MCF 10A (cell line): Measurements from ENCODE around the gene HDAC11. TPM values are rescaled to one million over a fixed set of nuclear protein-coding genes. Genes with fewer than 3 reads are reported as not detected.
A peak's percentile ranks its signal among the peaks of the same experiment; 100 is the strongest.

Experiments
- BruUV-seq: library from RNA; stranded (reverse); fragments of 400-500 nt; replicated peaks from 2 replicates; lab custom pipeline; 2021; lab: Mats Ljungman, UMichigan
- CTCF ChIA-PET: fragments of 300-600 bp; sonication (Branson Sonifier 250); formaldehyde crosslinking; extraction: SDS; loops from one replicate; lab custom pipeline; 2021; ENCODE audit warnings: antibody characterized with exemption, inconsistent platforms; lab: Yijun Ruan, JAX
- POLR2A ChIA-PET: fragments of 300-600, 350-650 bp; sonication (Branson Sonifier 250); formaldehyde crosslinking; extraction: SDS; loops from one replicate; lab custom pipeline; 2020; ENCODE audit warnings: antibody characterized with exemption, inconsistent platforms; lab: Yijun Ruan, JAX
- DNase-seq: peaks from one replicate; pipeline ENCODE4 v3.0.0-alpha.2; 2018; ENCODE audit not compliant: unreplicated experiment
- H3K27ac Mint-ChIP-seq: one replicate; pipeline ENCODE4 v1.8.0; 2022; ENCODE audit warnings: mild to moderate bottlenecking, low read depth, mixed read lengths; ENCODE audit not compliant: unreplicated experiment
- H3K27me3 Mint-ChIP-seq: one replicate; pipeline ENCODE4 v1.8.0; 2022; ENCODE audit warnings: mixed read lengths; ENCODE audit not compliant: insufficient read depth, unreplicated experiment
- H3K36me3 Mint-ChIP-seq: one replicate; pipeline ENCODE4 v1.8.0; 2022; ENCODE audit warnings: mild to moderate bottlenecking, moderate library complexity, mixed read lengths; ENCODE audit not compliant: insufficient read depth, unreplicated experiment
- H3K4me1 Mint-ChIP-seq: one replicate; pipeline ENCODE4 v1.8.0; 2022; ENCODE audit warnings: mixed read lengths; ENCODE audit not compliant: insufficient read depth, unreplicated experiment
- H3K4me3 Mint-ChIP-seq: one replicate; pipeline ENCODE4 v1.8.0; 2022; ENCODE audit warnings: mild to moderate bottlenecking, moderate library complexity, mixed read lengths; ENCODE audit not compliant: unreplicated experiment
- H3K9me3 Mint-ChIP-seq: one replicate; pipeline ENCODE4 v1.8.0; 2022; ENCODE audit warnings: mixed read lengths; ENCODE audit not compliant: unreplicated experiment
- intact Hi-C: fragments of 100-400 bp; cut with micrococcal nuclease; formaldehyde crosslinking; loops from 2 replicates; pipeline ENCODE4 v1.14.1; 2022
- total RNA-seq: library from RNA; stranded (reverse); gene quantifications from 2 replicates; pipeline ENCODE4 v1.2.3, GENCODE V29; 2022
- TF ChIP-seq, protein P1 (sequence below): fragments of 200-600 bp; IDR thresholded peaks from one replicate; pipeline ENCODE4 v1.8.0; 2022; ENCODE audit warnings: antibody characterized with exemption, mild to moderate bottlenecking; ENCODE audit not compliant: unreplicated experiment

The HDAC11 gene
- total RNA-seq, 1 experiment from 2014 or later, result 8.7 TPM

DNA sequence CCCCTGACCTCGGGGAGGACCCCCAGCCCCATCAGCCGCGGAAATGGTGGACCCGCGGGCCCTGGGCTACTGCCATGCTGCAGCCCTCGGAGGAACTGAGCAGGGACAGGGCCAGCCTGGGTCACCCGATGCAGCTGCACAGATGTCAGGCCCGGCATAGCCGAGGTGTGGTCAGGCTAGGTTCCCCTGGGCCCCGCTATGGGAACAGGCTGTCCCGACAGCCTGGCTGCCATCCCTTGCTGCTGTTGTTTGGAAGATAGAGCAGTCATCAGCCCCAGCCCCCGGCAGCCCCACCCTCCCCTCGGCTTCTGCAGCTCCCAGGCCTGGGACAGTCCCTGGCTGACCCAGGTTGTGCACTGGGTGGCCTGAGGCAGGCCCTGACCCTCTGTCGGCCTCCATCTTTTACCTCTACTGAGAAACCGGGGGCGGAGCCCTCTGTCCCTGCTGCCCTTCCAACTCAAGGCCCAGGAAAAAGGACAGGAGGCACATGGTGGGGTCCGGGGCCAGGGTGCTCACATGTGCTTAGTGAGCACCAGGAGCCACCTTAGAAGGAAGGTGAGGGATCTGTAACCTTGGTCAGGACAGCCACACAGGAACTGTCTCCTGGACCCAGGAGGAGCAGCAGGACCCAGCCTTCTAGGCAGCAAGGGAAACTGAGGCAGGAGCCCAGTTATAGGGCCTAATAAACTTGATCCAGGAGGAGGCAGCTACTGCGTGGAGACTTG, 37.3 kb downstream of the HDAC11 start:
- CTCF ChIA-PET, result interaction anchor here (0.6 to 1.2 kb wide), 2 partner anchors 14 to 21 kb away, joined by 3 to 5 read pairs; no protein-coding TSS in a partner anchor
- no peak overlapping the region for H3K4me3 Mint-ChIP-seq
- no peaks in the 10 kb centered on the region for H3K36me3 Mint-ChIP-seq
- intact Hi-C loops, result no loop called here
- BruUV-seq, result no TSS peak
- no peaks in the 10 kb centered on the region for H3K27me3 Mint-ChIP-seq
- POLR2A ChIA-PET, result interaction anchor here (0.6 kb wide), 1 partner anchor 169 kb away, joined by 3 read pairs; no protein-coding TSS in a partner anchor
- peaks cover 7% of the 10 kb centered on the region for H3K9me3 Mint-ChIP-seq
- TF ChIP-seq, protein P1, sequence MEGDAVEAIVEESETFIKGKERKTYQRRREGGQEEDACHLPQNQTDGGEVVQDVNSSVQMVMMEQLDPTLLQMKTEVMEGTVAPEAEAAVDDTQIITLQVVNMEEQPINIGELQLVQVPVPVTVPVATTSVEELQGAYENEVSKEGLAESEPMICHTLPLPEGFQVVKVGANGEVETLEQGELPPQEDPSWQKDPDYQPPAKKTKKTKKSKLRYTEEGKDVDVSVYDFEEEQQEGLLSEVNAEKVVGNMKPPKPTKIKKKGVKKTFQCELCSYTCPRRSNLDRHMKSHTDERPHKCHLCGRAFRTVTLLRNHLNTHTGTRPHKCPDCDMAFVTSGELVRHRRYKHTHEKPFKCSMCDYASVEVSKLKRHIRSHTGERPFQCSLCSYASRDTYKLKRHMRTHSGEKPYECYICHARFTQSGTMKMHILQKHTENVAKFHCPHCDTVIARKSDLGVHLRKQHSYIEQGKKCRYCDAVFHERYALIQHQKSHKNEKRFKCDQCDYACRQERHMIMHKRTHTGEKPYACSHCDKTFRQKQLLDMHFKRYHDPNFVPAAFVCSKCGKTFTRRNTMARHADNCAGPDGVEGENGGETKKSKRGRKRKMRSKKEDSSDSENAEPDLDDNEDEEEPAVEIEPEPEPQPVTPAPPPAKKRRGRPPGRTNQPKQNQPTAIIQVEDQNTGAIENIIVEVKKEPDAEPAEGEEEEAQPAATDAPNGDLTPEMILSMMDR, result no peak
- no peak for DNase-seq
- peaks cover 26% of the 10 kb centered on the region for H3K4me1 Mint-ChIP-seq
- H3K27ac Mint-ChIP-seq, result no peak overlapping the region

DNA sequence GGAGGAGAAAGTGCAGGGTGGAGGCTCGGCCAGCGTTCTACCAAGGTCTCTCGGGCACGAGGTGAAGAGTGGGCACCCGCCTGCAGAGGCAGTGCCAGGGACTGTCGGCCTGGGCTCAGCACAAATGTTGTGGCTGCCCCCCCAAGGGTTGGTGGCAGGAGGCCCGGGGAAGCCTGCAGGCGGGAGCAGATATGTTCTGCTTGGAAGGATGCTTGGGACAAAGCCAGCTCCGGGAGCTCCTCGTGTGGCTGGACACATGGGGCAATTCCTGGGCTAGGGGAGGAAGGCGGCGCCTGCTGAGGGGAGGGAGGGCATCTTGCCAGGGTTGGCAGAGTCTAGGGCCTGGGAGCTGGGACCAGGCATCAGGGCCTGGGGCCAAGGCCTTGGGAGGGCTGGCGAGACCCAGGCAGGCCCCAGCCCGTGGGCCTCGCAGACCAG, 38.4 kb downstream of the HDAC11 start:
- intact Hi-C loops, result no loop called here
- H3K4me1 Mint-ChIP-seq, result peaks cover 23% of the 10 kb centered on the region
- no peak overlapping the region for H3K4me3 Mint-ChIP-seq
- BruUV-seq, result no TSS peak
- H3K36me3 Mint-ChIP-seq, result no peaks in the 10 kb centered on the region
- TF ChIP-seq, protein P1, result no peak
- no peak overlapping the region for H3K27ac Mint-ChIP-seq
- peaks cover 7% of the 10 kb centered on the region for H3K9me3 Mint-ChIP-seq
- no peak for DNase-seq
- POLR2A ChIA-PET, result no interaction called here
- CTCF ChIA-PET, result no interaction called here
- no peaks in the 10 kb centered on the region for H3K27me3 Mint-ChIP-seq

DNA sequence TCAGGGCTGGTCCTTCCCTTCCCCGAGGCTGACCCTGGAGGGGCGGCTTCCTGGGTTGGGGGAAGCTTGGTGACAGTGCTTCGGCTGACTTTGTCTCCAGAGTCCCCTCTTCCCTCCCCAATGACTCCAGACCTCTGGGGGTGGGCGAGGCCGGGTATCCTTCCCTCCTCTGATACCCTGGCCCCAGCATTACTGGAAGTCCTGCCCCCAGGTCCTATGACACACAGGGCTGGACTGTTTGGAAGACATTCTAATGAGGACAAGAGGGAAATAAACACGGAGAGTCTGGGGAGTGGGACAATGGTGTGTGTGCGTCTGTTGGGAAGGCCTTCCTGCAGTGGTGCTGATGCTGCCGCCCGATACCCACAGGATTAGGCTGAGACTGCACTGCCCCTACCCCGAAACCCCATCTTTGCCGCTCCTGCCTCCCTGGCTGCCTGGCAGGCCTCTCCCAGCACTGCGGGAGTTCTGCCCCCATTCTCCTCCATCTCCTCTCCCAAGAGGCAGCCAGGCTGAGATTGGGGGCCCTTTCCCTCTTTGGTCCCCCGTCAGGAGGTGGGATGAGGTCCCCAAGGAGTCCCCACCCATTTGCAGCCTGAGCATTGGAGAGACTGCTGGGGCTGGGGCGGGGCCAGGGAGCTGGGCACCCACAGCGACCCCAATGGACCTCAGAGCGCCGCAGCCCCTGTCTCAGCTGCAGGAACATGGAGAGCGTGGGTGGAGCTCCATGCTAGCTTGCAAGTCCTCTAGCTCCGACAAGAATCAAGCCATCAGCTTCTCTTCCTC, 39.1 kb downstream of the HDAC11 start:
- H3K27me3 Mint-ChIP-seq, result no peaks in the 10 kb centered on the region
- no peak for DNase-seq
- H3K9me3 Mint-ChIP-seq, result peaks cover 7% of the 10 kb centered on the region
- BruUV-seq, result no TSS peak
- no peaks in the 10 kb centered on the region for H3K36me3 Mint-ChIP-seq
- peak overlapping the region; percentile 16 for H3K27ac Mint-ChIP-seq
- H3K4me3 Mint-ChIP-seq, result no peak overlapping the region
- intact Hi-C loops, result no loop called here
- TF ChIP-seq, protein P1, result no peak
- H3K4me1 Mint-ChIP-seq, result peaks cover 17% of the 10 kb centered on the region
- CTCF ChIA-PET, result interaction anchor here (1.6 kb wide), 1 partner anchor 129 kb away, joined by 3 read pairs; no protein-coding TSS in a partner anchor
- POLR2A ChIA-PET, result no interaction called here

DNA sequence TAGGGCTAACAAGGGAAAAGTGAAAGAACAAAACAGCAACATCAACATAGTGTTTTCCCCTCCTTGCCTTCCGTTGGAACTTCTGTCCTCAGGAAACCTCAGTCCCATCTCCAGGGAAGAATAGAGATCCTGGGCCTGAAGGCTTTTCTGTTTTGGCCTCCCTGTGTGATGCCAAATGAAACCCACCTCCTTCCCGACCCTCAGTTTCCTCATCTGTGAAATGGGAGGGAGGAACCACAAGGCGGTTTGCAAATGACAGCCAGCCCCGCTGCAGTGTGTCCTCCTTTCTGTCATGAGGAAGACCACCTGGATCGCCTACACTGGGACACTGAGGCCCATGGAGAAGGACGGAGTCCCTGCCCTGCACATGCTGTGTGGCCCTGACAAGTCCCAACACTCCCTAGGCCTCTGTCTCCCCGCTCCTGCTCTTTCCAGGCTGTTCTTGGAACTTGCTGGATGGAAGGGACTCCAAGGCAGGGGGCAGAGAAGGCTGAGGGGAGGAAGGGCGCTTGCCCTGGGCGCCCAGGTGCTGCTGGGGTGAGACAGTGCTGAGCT, 40.3 kb downstream of the HDAC11 start:
- Mint-ChIP-seq H3K9me3 (peaks cover 7% of the 10 kb centered on the region), H3K27me3 (no peaks in the 10 kb centered on the region), H3K4me1 (peaks cover 10% of the 10 kb centered on the region), H3K36me3 (no peaks in the 10 kb centered on the region), H3K27ac (peak overlapping the region; percentile 16), H3K4me3 (no peak overlapping the region)
- BruUV-seq, result no TSS peak
- POLR2A ChIA-PET, result no interaction called here
- DNase-seq, result no peak
- CTCF ChIA-PET, result interaction anchor here (1.6 kb wide), 1 partner anchor 127 kb away, joined by 3 read pairs; no protein-coding TSS in a partner anchor
- TF ChIP-seq, protein P1, result no peak
- intact Hi-C loops, result no loop called here
